Immature natural killer cell (primary cell): ENCODE data around the gene MAP3K20. TPM values are rescaled to one million over a fixed set of nuclear protein-coding genes. Genes with fewer than 3 reads are reported as not detected.
A peak's percentile ranks its signal among the peaks of the same experiment; 100 is the strongest.
"Not testable (repeated sequence)": the region's sequence is repeated elsewhere in the genome, so short reads cannot be mapped to it uniquely, and the experiment has no call there.

Experiments
- DNase-seq, 3 donors: peaks; one replicate each; pipeline ENCODE4 v3.0.0; 2022; ENCODE audit warnings: mixed read lengths in 1 of 3
- H3K27ac Mint-ChIP-seq, 6 donors: one replicate each; pipeline ENCODE4 v1.8.0; 2020; ENCODE audit warnings: mixed read lengths in 6 of 6, mild to moderate bottlenecking in 5 of 6, inconsistent platforms in 4 of 6, moderate library complexity in 3 of 6
- H3K27me3 Mint-ChIP-seq, 3 donors: one replicate each; pipeline ENCODE4 v1.8.0; 2020 to 2021; ENCODE audit warnings: low read depth in 3 of 3, mild to moderate bottlenecking in 3 of 3, mixed read lengths in 3 of 3, moderate library complexity in 3 of 3, inconsistent platforms in 1 of 3
- H3K36me3 Mint-ChIP-seq, 3 donors: one replicate each; pipeline ENCODE4 v1.8.0; 2020; ENCODE audit warnings: mixed read lengths in 3 of 3, inconsistent platforms in 2 of 3, mild to moderate bottlenecking in 2 of 3
- H3K4me1 Mint-ChIP-seq, 2 donors: one replicate each; pipeline ENCODE4 v1.8.0; 2020; ENCODE audit warnings: inconsistent platforms in 2 of 2, mild to moderate bottlenecking in 2 of 2, mixed read lengths in 2 of 2, moderate library complexity in 1 of 2
- H3K4me3 Mint-ChIP-seq, 5 donors: one replicate each; pipeline ENCODE4 v1.8.0; 2020; ENCODE audit warnings: mild to moderate bottlenecking in 5 of 5, mixed read lengths in 5 of 5, inconsistent platforms in 3 of 5, moderate library complexity in 3 of 5
- H3K9me3 Mint-ChIP-seq, 6 donors: one replicate each; pipeline ENCODE4 v1.8.0; 2020; ENCODE audit warnings: mild to moderate bottlenecking in 6 of 6, mixed read lengths in 6 of 6, inconsistent platforms in 4 of 6, moderate library complexity in 3 of 6
- polyA plus RNA-seq, 3 donors: library from polyadenylated mRNA; unstranded; fragments of 300-500 nt; fragmentation: Illumina TruSeq; gene quantifications; one replicate each; pipeline ENCODE4 v1.2.3, GENCODE V29; 2021

The MAP3K20 gene
- polyA plus RNA-seq, 3 donors from 2014 or later, result 1.5 to 2.6 (median 2.2) TPM

- no peak for DNase-seq
- Mint-ChIP-seq H3K27ac (no peak overlapping the region), H3K4me3 (no peak overlapping the region), H3K4me1 (no peaks in the 10 kb centered on the region), H3K27me3 (peaks cover 0 to 2% (median 0%) of the 10 kb centered on the region in 3 donors), H3K36me3 (no peaks in the 10 kb centered on the region), H3K9me3 (no peaks in the 10 kb centered on the region)
These were observed 128.7 kb downstream of the MAP3K20 start for GRCh38 chr2:173204316-173204715.

- Mint-ChIP-seq H3K27me3 (peaks cover 0 to 2% (median 0%) of the 10 kb centered on the region in 3 donors), H3K4me1 (no peaks in the 10 kb centered on the region), H3K9me3 (no peaks in the 10 kb centered on the region), H3K27ac (no peak overlapping the region), H3K36me3 (no peaks in the 10 kb centered on the region), H3K4me3 (no peak overlapping the region)
- no peak for DNase-seq
These were observed 129.7 kb downstream of the MAP3K20 start for GRCh38 chr2:173205375-173205774.

- not testable (repeated sequence) for H3K9me3 Mint-ChIP-seq, H3K36me3 Mint-ChIP-seq, H3K4me3 Mint-ChIP-seq, DNase-seq, H3K27me3 Mint-ChIP-seq, H3K27ac Mint-ChIP-seq, H3K4me1 Mint-ChIP-seq
These were observed 131.5 kb downstream of the MAP3K20 start for GRCh38 chr2:173207124-173207523.

- peak; percentile 26 to 58 (median 52) for DNase-seq
- Mint-ChIP-seq H3K9me3 (no peaks in the 10 kb centered on the region), H3K27ac (no peak overlapping the region), H3K36me3 (no peaks in the 10 kb centered on the region), H3K27me3 (peaks cover 0 to 2% (median 0%) of the 10 kb centered on the region in 3 donors), H3K4me1 (no peaks in the 10 kb centered on the region), H3K4me3 (no peak overlapping the region)
These were observed 134.9 kb downstream of the MAP3K20 start for GRCh38 chr2:173210270-173211196.

GRCh38 chr2:173213181-173213580, 137.5 kb downstream of the MAP3K20 start:
- Mint-ChIP-seq H3K36me3 (no peaks in the 10 kb centered on the region), H3K27ac (no peak overlapping the region), H3K9me3 (no peaks in the 10 kb centered on the region), H3K4me3 (no peak overlapping the region), H3K27me3 (no peaks in the 10 kb centered on the region), H3K4me1 (no peaks in the 10 kb centered on the region)
- no peak for DNase-seq

- H3K27ac Mint-ChIP-seq, result no peak overlapping the region
- no peak overlapping the region for H3K4me3 Mint-ChIP-seq
- DNase-seq, result no peak
- H3K27me3 Mint-ChIP-seq, result no peaks in the 10 kb centered on the region
- peaks cover 0 to 5% of the 10 kb centered on the region in 2 donors for H3K4me1 Mint-ChIP-seq
- no peaks in the 10 kb centered on the region for H3K9me3 Mint-ChIP-seq
- no peaks in the 10 kb centered on the region for H3K36me3 Mint-ChIP-seq
These were observed 138.6 kb downstream of the MAP3K20 start for GRCh38 chr2:173214213-173214612.

- no peak overlapping the region for H3K4me3 Mint-ChIP-seq
- H3K4me1 Mint-ChIP-seq, result peaks cover 0 to 6% of the 10 kb centered on the region in 2 donors
- no peaks in the 10 kb centered on the region for H3K36me3 Mint-ChIP-seq
- no peak for DNase-seq
- H3K27me3 Mint-ChIP-seq, result no peaks in the 10 kb centered on the region
- H3K9me3 Mint-ChIP-seq, result no peaks in the 10 kb centered on the region
- no peak overlapping the region for H3K27ac Mint-ChIP-seq
These were observed 139.7 kb downstream of the MAP3K20 start for GRCh38 chr2:173215316-173215715.

GRCh38 chr2:173216051-173216450, 140.4 kb downstream of the MAP3K20 start:
- Mint-ChIP-seq H3K9me3 (no peaks in the 10 kb centered on the region), H3K36me3 (no peaks in the 10 kb centered on the region), H3K27ac (no peak overlapping the region), H3K27me3 (no peaks in the 10 kb centered on the region), H3K4me3 (no peak overlapping the region), H3K4me1 (peaks cover 0 to 6% of the 10 kb centered on the region in 2 donors)
- DNase-seq, result no peak

GRCh38 chr2:173216668-173217067, 141.0 kb downstream of the MAP3K20 start:
- Mint-ChIP-seq H3K4me1 (peaks cover 0 to 6% of the 10 kb centered on the region in 2 donors), H3K27me3 (no peaks in the 10 kb centered on the region), H3K27ac (no peak overlapping the region), H3K9me3 (no peaks in the 10 kb centered on the region), H3K36me3 (no peaks in the 10 kb centered on the region), H3K4me3 (no peak overlapping the region)
- no peak for DNase-seq

GRCh38 chr2:173217116-173217840, 141.6 kb downstream of the MAP3K20 start:
- no peak overlapping the region for H3K27ac Mint-ChIP-seq
- H3K9me3 Mint-ChIP-seq, result no peaks in the 10 kb centered on the region
- H3K4me1 Mint-ChIP-seq, result peaks cover 0 to 6% of the 10 kb centered on the region in 2 donors
- no peaks in the 10 kb centered on the region for H3K36me3 Mint-ChIP-seq
- no peak overlapping the region for H3K4me3 Mint-ChIP-seq
- no peak for DNase-seq
- H3K27me3 Mint-ChIP-seq, result no peaks in the 10 kb centered on the region

- no peak overlapping the region for H3K4me3 Mint-ChIP-seq
- no peak overlapping the region for H3K27ac Mint-ChIP-seq
These were observed 142.8 kb downstream of the MAP3K20 start for GRCh38 chr2:173218326-173219056.

GRCh38 chr2:173221132-173221695, 145.6 kb downstream of the MAP3K20 start:
- H3K27ac Mint-ChIP-seq, result no peak overlapping the region
- no peak overlapping the region for H3K4me3 Mint-ChIP-seq
- peaks cover 0 to 6% of the 10 kb centered on the region in 2 donors for H3K4me1 Mint-ChIP-seq
- H3K36me3 Mint-ChIP-seq, result no peaks in the 10 kb centered on the region
- H3K27me3 Mint-ChIP-seq, result no peaks in the 10 kb centered on the region
- no peak for DNase-seq
- no peaks in the 10 kb centered on the region for H3K9me3 Mint-ChIP-seq

More at GRCh38 chr2:173218326-173219056, 142.8 kb downstream of the MAP3K20 start:
- DNase-seq, result no peak
- Mint-ChIP-seq H3K36me3 (no peaks in the 10 kb centered on the region), H3K9me3 (no peaks in the 10 kb centered on the region), H3K27me3 (no peaks in the 10 kb centered on the region), H3K4me1 (peaks cover 0 to 6% of the 10 kb centered on the region in 2 donors)

GRCh38 chr2:173221937-173222594, 146.4 kb downstream of the MAP3K20 start:
- no peaks in the 10 kb centered on the region for H3K9me3 Mint-ChIP-seq
- H3K27me3 Mint-ChIP-seq, result no peaks in the 10 kb centered on the region
- no peak overlapping the region for H3K27ac Mint-ChIP-seq
- DNase-seq, result no peak
- no peaks in the 10 kb centered on the region for H3K36me3 Mint-ChIP-seq
- H3K4me1 Mint-ChIP-seq, result peaks cover 0 to 6% of the 10 kb centered on the region in 2 donors
- H3K4me3 Mint-ChIP-seq, result no peak overlapping the region
